NCI-H524 (cell line): ENCODE measurements around the gene LSM7.

Experiments used
- DNase-seq, 2 experiments: peaks; one replicate each; lab custom pipeline; 2025; lab: John Stamatoyannopoulos, UW

LSM7 gene

GRCh38 chr19:2338055-2338615, 9.7 kb upstream of the LSM7 start:
- DNase-seq: no peak

GRCh38 chr19:2337329-2337707, 8.9 kb upstream of the LSM7 start:
- peak in 1 of 2 experiments; percentile 23 for DNase-seq

- DNase-seq: no peak
Measured at GRCh38 chr19:2336528-2337328, 8.3 kb upstream of the LSM7 start.

GRCh38 chr19:2335848-2336247, 7.5 kb upstream of the LSM7 start:
- no peak for DNase-seq

- DNase-seq: no peak
Measured at GRCh38 chr19:2334986-2335846, 6.8 kb upstream of the LSM7 start.

- no peak for DNase-seq
Measured at GRCh38 chr19:2334426-2334825, 6.0 kb upstream of the LSM7 start.

GRCh38 chr19:2333807-2334211, 5.4 kb upstream of the LSM7 start:
- peak in 1 of 2 experiments; percentile 19 for DNase-seq

- DNase-seq: peak in 1 of 2 experiments; percentile 47
Measured at GRCh38 chr19:2333027-2333806, 4.8 kb upstream of the LSM7 start.

- peak in 1 of 2 experiments; percentile 60 for DNase-seq
Measured at GRCh38 chr19:2332341-2333026, 4.1 kb upstream of the LSM7 start.

- no peak for DNase-seq
Measured at GRCh38 chr19:2331601-2332246, 3.3 kb upstream of the LSM7 start.

GRCh38 chr19:2330632-2331284, 2.4 kb upstream of the LSM7 start:
- DNase-seq: no peak

- DNase-seq: no peak
Measured at GRCh38 chr19:2330255-2330631, 1.9 kb upstream of the LSM7 start.

GRCh38 chr19:2329501-2329916, 1.1 kb upstream of the LSM7 start:
- no peak for DNase-seq

- DNase-seq: no peak
Measured at GRCh38 chr19:2329149-2329478, 728 bp upstream of the LSM7 start.

- no peak for DNase-seq
Measured at GRCh38 chr19:2327773-2328400, 499 bp downstream of the LSM7 start.

- no peak for DNase-seq
Measured at GRCh38 chr19:2326699-2327360, 1.6 kb downstream of the LSM7 start.

- no peak for DNase-seq
Measured at GRCh38 chr19:2325281-2326046, 2.9 kb downstream of the LSM7 start.

GRCh38 chr19:2324220-2324948, 4.0 kb downstream of the LSM7 start:
- DNase-seq: peak in 1 of 2 experiments; percentile 56
